GM18858 (cell line): ENCODE data around the gene C2orf92.

Experiments
- ATAC-seq: cut with Tn5 transposase; IDR thresholded peaks from one replicate; pipeline ENCODE4 v1.9.1; 2021; ENCODE audit not compliant: unreplicated experiment

The C2orf92 gene

DNA sequence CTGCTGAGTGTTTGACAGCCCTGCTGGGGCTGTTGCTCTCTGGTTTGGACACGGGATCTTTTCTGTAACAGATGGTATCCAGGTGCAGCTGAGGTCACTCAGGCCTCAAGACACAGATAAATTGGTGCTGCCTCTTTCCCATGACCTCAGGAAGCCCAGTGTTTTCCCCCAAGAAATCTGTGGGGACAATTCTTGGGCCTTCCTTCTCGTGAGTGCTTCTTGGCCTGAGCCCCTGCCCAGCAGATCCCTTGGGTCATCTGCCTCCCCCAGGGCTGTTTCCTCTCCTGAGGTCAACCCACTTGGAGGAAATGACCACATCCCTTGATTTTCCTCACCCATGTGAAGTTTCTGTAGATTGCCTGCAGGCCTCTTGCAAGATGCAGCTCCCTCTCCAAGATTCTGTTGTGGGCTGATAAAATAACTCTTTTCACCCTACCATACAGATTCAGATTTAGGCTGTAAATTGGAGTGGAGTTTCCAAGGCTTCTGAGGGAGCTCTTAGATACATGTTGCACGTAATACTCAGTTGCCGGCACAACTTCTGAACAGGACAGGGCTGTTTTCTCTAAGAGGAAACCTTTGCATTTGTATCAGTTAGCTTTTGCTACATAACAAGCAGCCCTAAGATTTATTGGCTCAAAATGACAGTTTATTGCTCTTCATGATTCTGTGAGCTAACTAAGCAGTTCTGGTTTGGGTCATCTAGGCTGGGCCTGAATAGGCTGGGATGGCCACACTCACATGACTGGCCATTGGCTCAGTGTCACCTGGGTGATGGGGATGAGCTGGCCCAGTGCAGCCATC lies 57.0 kb downstream of the C2orf92 start:
- ATAC-seq, result no peak

GRCh38 chr2:97727296-97727695 lies 57.8 kb downstream of the C2orf92 start:
- no peak for ATAC-seq

GRCh38 chr2:97728091-97728731 lies 58.7 kb downstream of the C2orf92 start:
- ATAC-seq, result no peak

DNA sequence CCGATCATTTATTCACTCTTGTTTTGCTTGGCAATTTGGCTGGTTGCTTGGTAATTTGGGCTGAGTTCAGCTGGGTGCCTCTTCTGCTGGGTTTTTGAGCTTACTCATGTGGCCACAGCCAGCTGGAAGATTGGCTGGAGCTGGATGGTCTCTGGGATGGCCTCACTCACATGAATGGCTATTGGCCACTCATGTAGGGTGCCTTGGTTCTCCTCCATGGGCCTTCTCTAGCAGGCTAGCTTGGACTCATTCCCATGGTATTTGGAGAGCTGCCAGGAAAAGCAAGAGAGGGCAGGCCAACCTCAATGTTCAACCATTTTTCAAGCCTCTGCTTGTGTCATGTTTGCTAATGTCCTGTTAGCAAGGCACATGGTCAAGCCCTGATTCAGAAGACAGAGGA lies 60.7 kb downstream of the C2orf92 start:
- no peak for ATAC-seq

DNA sequence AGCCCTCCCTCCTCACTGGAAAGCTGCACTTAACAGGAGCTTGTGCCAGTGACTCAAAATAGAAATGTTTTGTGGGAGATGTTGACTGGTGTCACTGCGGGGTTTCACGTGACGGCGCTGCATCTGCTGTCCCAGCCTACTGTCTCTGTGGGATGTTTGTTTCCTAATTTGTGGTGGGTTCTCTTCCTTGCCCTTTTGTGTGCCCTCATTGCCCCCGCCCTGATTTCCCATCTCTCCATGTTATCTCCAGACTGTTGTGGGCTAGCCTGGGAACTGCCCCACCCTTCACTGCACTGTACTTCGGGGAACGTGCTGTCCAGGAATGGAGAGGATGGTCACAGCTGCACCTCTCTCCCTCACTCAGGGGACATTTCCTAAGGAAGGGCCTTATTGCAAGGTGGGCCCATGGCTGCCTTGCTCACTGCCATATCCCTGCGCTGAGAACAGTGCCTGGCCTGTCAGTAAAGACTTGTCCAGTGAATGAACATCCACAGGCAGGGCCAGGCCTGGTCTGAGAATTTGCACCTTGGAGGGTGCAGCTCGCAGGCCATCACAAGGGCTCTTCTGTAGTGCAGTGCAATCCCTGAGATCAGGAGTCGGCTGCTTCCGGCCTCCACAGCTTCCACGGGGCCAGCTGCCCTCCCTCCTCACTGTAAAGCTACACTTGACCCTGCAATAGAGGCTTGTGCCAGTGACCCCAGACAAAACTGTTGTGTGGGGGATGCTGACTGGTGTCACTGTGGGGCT lies 61.9 kb downstream of the C2orf92 start:
- no peak for ATAC-seq

- no peak for ATAC-seq
Observed at GRCh38 chr2:97732436-97733340, 63.2 kb downstream of the C2orf92 start.

DNA sequence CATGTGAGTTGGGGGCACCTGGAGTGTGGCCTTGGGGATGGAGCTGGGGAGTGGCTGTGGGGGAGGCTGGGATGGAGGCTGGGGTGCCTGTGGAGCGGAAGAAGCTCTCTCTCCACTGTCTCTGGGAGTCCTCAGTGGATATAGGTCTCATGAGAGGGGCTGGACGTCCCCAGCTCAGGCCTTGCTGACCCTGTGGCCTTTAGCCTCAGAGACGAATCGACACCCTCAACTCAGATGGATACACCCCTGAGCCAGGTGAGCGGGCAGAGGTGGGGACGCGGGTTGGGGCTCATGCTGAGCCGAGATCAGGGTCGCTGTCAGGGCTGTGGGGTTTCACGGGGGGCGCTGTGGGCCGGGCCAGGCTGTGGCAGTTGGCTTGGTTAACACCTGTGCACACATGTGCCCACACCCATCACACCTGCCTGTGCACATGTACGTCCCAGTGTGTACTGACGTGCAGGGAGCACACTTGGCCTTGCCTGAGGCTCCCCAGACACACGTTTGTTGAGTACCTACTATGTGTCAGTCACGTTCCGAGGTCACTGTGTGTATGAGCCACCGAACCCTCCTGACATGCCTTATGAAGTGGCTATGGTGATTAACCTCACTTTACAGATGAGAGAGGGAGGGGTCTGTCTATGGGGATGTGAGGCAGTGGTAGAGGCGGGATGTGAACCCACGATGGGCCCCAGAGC lies 64.0 kb downstream of the C2orf92 start:
- no peak for ATAC-seq

GRCh38 chr2:97734061-97735051 lies 64.8 kb downstream of the C2orf92 start:
- ATAC-seq, result no peak

GRCh38 chr2:97735161-97735561 lies 65.6 kb downstream of the C2orf92 start:
- no peak for ATAC-seq

- ATAC-seq, result no peak
Observed at GRCh38 chr2:97736185-97736584, 66.7 kb downstream of the C2orf92 start.

DNA sequence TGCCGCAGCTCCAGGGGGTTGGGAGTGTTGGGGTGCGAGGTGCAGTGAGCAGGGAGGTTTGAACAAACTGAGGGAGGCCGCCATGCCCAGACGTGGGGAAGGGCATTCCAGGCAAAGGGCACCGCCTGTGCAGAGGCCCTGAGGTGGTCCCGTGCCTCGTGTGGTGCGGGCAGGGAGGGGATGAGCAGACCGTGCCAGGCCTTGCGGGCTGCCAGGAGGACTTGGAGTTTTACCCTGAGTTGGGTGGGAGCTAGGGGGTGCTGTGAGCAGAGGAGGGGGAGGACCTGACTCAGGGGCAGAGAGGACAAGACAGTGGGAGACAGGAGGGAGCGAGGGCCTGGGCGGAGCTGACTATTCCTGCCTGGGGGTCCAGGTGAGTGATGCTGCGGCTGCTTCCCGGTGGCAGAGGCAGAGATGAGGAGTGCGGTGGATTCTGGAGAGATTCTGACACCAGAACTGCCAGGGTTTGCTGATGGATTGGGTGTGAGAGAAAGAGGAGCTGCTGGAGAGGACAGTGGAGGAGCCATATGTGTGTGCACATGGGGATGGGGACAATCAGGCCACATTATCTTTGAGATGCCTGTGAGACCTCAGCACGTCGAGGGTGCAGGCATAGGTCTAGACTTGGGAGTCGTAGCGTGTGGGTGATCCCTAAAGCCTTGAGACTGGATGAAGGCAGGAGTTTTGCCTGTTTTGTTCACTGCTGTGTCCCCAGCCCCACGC lies 67.3 kb downstream of the C2orf92 start:
- no peak for ATAC-seq

DNA sequence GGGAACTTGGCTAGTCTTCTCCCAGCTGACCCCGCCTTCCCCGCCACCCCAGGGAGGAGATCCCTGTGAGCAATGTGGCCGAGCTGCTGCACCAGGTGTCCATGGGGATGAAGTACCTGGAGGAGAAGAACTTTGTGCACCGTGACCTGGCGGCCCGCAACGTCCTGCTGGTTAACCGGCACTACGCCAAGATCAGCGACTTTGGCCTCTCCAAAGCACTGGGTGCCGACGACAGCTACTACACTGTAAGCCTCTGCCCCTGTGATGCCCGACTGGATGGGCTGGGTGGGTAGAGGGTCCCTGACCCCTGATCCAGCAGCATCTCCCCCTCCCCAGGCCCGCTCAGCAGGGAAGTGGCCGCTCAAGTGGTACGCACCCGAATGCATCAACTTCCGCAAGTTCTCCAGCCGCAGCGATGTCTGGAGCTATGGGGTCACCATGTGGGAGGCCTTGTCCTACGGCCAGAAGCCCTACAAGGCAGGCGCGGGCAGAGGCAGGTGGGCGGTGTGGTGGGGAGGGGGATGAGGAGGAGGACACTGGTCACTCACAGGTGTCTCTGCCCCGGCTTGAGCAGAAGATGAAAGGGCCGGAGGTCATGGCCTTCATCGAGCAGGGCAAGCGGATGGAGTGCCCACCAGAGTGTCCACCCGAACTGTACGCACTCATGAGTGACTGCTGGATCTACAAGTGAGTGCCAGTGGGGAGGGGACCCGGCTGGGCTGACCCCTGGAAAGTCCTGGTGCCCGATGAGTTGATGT lies 68.1 kb downstream of the C2orf92 start:
- no peak for ATAC-seq

DNA sequence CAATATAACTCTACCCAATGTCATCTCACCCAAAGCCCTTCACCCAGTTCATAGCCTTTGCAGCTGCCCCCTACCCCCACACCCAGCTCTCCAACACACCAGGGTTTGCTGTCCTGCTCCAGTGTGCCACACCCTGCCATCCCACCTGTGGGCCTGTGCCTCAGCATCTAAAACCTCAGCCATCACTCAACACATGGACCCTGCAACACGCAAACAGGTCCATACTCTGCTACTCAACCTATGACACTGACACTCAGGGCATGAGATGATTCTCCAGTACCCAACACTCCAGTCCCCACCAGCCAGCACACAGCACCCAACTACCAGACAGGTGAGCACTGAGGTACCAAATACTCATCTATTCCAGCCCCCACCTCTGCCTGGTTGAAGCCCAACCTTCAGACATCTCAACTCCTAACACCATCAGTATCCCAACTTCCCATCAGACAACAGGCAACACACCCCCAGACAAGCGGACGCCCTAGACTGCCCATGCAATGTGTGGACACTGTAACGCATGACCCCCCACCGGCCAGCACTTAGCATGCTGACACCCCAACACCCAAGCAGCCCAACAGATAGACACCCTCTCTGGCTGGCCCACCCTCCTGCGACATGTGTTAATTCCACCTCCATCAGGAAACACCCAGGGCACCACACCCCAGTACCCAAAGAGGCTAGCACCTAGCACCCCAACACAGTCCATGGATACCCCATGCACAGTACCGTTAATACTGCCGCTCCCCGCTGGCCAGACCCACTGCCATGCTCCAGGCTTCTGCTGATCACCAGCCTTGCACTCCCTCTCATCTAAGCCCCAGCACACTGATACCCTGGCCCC lies 68.9 kb downstream of the C2orf92 start:
- ATAC-seq, result no peak

- no peak for ATAC-seq
Observed at GRCh38 chr2:97739020-97739892, 69.7 kb downstream of the C2orf92 start.

DNA sequence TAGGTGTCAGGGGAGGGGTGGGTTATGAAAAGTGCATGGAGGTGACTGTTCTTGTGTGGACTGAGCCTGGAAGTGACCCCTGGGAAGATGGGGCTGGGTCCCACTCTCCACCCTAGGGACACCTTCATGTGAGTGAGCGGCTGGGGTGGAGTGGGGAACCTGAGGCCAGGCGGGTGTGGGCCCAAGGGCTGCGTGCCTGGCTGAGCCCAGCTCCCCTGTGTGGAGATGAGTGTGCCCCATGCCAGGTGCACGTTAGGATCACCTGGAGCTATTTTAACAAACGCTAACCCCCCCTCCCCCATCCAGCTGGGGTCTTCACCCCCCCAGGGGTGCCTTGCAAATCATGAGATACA lies 70.4 kb downstream of the C2orf92 start:
- ATAC-seq, result no peak

DNA sequence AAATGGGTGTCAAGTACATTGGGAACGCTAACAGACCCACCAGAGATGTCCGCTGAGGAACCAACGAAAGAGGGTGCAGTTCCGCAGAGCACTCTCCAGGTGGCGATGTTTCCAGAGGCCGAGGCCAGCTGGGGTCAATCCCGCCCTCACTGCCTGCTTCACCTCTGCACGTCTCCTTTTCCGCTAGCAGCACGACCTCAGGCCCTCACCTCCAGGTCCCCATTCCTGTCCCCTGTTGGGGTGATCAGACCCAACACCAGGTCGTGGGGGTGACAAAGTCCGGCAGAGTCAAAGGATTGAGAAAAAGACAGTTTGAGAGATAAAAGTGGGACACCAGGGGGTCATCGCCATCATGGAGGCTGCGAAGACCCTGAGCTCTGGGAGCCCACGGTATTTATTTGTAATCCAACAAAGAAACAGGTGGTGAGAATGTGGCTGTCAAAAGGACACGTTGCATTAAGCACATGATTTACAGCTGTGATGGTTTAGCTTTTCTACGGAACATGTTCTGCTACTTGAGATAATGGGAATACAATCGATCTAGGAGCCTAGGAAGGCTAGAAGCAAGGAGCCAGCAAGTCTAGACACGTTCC lies 71.2 kb downstream of the C2orf92 start:
- ATAC-seq, result no peak
